B cell (primary cell): Measurements from ENCODE around the gene TTC23.

Experiments
- EZH2 ChIP-seq: IDR thresholded peaks from 2 replicates; pipeline ENCODE4 v1.6.1; 2012; ENCODE audit warnings: borderline replicate concordance, low read depth, mild to moderate bottlenecking, moderate library complexity, low read length; ENCODE audit not compliant: insufficient read depth, poor library complexity, severe bottlenecking
- TF ChIP-seq, protein P1 (sequence below): fragments of 200-600 bp; IDR thresholded peaks from one replicate; pipeline ENCODE4 v1.8.0; 2022; ENCODE audit warnings: antibody characterized with exemption, mild to moderate bottlenecking

DNA sequence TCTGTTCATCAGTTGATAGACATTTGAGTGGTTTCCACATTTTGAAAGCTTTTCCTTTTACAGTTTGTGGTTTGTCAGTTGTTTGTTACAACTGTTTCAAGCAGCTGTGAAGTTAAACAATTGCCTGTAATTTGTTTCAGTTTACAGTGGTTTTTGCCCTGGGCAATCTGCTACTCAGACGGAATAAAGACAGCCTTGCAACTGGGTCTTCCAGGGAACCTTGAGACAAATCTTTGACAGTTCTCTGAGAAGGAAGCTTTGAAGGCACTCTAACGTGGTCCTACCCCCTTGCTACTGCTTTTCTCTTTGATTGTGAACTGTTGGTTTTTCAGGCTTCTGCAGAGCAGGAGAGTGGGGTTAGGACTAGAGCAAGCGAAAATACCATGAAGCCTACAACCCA, 29.9 kb upstream of the TTC23 start:
- TF ChIP-seq, protein P1, sequence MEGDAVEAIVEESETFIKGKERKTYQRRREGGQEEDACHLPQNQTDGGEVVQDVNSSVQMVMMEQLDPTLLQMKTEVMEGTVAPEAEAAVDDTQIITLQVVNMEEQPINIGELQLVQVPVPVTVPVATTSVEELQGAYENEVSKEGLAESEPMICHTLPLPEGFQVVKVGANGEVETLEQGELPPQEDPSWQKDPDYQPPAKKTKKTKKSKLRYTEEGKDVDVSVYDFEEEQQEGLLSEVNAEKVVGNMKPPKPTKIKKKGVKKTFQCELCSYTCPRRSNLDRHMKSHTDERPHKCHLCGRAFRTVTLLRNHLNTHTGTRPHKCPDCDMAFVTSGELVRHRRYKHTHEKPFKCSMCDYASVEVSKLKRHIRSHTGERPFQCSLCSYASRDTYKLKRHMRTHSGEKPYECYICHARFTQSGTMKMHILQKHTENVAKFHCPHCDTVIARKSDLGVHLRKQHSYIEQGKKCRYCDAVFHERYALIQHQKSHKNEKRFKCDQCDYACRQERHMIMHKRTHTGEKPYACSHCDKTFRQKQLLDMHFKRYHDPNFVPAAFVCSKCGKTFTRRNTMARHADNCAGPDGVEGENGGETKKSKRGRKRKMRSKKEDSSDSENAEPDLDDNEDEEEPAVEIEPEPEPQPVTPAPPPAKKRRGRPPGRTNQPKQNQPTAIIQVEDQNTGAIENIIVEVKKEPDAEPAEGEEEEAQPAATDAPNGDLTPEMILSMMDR, result no peak
- no peak for TF ChIP-seq EZH2
